Head of caudate nucleus (tissue), 42 donors: Measurements from ENCODE around the gene AUNIP.
"Not testable (repeated sequence)": the region's sequence is repeated elsewhere in the genome, so short reads cannot be mapped to it uniquely, and the experiment has no call there.

Experiments
- DNase-seq, 42 donors: peaks; one replicate each; pipeline versions ENCODE4 v3.0.0 to v3.0.0-alpha.2; 2020 to 2021; ENCODE audit warnings: mixed read lengths in 7 of 42
- intact Hi-C: fragments of 100-400 bp; cut with DNase I; formaldehyde crosslinking; loops from one replicate; pipeline ENCODE4 v1.15.0; 2022

The AUNIP gene

GRCh38 chr1:25870614-25871013 lies 11.4 kb upstream of the AUNIP start:
- DNase-seq: no peak
- intact Hi-C loops: no loop called here

- intact Hi-C loops: no loop called here
- peak in 2 of 42 donors; percentile 8 to 14 for DNase-seq
Observed at GRCh38 chr1:25869909-25870606, 10.8 kb upstream of the AUNIP start.

DNA sequence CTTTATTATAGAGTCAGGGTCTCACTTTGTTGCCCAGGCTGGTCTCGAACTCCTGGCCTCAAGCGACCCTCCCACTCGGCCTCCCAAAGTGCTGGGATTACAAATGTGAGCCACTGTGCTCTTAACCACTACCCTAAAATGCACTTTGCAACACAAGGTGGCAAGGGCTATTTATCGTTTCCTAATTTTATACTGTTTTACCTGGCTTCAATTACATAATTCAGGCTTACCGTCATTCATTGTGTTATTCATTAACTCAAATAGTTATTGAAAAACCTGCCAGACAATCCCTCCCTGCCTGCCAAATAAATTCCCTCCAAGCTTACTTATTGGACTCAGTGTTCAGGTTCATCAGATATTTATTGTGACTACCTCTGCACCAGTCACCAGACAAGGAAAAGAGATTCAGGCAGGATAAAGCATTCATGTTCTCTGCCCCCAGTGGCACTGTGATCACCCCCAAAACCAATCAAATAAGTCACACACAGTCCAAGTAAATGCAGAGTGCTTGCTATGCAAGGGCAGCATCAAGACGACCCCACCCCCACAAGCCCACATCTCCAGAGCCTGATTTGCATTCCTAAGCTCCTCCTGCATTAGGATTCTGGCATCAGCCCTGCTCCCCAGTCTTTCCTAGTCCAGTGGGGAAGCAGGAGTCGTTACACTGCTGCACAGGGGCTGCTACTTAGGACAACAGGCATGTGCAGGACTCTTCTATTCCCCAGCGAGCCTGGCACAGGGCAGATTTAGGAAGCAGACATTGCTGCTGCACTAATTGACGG lies 8.1 kb upstream of the AUNIP start:
- peak in 1 of 42 donors; percentile 3 for DNase-seq
- intact Hi-C loops: no loop called here

- intact Hi-C loops: no loop called here
- DNase-seq: no peak
Observed at GRCh38 chr1:25866288-25866687, 7.0 kb upstream of the AUNIP start.

DNA sequence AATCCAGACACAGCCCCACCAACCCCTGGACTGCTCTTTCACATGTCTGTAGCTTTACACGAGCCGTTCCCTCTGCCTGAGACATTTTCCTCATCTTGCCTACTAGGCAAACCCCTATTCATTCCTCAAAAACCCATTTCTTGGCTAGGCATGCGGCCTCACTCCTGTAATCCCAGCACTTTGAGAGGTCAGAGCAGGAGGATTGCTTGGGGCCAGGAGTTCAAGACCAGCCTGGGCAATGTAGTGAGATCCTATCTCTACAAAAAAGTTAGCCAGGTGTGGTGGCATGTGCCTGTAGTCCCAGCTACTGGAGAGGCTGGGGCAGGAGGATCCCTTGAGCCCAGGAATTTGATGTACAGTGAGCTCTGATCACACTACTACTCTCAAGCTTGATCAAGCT lies 5.2 kb upstream of the AUNIP start:
- peak in 1 of 42 donors; percentile 7 for DNase-seq
- intact Hi-C loops: no loop called here

- intact Hi-C loops: no loop called here
- DNase-seq: peak in 1 of 42 donors; percentile 29
Observed at GRCh38 chr1:25863486-25864262, 4.4 kb upstream of the AUNIP start.

DNA sequence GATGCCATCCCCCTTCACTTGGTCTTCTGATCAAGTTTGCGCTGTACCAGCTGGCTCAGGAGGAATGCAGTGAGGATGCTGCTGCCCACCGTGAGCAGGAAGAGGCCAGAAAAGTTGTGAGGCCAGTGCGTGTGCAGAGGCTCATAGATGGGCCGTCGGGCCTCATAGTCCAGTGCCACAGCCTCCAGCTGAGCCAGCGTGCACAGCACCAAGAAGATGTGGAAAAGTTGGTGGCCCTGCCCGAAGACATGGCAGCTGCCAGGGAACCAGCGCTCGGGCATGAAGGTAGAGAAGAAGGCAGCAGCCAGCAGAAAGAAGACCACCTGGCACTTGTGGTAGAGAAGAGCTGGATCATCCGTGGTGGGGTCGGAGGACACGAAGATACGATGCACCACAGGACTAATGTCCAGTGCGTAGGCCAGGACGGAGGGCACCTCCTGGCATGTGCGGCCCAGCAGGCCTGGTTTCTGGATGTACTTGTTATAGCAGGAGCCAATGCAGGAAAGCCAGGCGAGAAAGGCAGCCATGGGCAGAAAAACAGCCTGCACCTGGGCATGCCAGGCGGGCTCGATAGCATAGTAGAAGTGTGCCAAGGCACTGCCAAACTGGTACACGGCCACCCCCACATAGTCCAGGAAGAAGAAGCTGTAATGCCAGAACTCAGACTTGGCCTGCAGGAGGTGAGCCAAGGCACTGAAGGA lies 3.7 kb upstream of the AUNIP start:
- intact Hi-C loops: no loop called here
- no peak for DNase-seq

DNA sequence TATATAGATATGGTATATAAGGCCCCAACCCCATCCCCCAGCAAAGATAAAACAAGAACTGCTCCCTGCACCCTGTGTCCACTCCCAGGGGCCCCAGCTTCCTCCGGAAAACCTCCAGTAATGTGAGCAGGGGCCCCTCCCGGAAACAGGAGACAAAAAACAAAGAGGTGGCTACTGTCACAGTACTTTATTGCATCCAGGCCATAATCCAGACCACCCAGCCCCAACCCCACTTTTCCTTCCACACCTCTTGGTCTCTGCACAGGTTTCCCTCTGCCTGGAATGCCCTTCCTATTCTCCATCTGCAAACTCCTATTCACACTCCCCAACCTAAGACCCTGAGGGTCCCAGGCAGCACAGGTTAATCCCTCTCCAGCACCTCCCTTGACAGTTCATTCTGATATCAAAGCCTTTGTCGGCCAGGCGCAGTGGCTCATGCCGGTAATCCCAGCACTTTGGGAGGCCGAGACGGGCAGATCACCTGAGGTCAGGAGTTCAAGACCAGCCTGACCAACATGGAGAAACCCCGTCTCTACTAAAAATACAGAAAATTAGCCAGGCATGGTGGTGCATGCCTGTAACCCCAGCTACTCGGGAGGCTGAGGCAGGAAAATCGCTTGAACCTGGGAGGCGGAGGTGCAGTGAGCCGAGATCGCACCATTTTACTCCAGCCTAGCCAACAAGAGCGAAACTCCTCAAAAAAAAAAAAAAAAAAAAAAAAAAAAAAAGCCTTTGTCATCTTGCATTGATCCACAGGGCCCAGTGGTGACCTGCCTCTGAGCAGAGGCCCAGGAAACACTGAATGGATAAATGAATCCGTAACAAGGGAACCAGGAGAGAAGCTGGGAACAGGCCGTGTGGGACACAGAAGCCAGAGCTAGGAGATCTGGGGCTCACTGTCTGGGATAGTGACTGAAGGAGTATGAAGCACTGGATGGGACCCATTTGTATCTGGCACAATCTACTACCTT lies 2.3 kb upstream of the AUNIP start:
- intact Hi-C loops: no loop called here
- peak in 6 of 42 donors; percentile 13 to 54 (median 33) for DNase-seq

GRCh38 chr1:25858494-25858893 lies 763 bp downstream of the AUNIP start:
- DNase-seq: no peak
- intact Hi-C loops: no loop called here

DNA sequence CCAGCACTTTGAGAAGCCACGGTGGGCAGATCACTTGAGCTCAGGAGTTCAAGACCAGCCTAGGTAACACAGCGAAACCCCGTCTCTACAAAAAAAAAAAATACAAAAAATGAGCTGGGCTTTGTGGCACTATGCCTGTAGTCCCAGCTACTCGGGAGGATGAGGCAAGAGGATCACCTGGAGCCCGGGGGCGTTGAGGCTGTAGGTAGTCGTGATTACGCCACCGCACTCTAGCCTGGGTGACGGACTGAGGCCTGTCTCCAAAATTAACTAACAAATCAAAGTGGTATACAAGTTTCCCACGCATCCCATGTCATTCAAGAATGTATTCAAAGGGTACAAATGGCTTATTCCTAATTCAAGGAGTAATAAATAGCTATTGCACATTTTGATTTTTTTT lies 2.4 kb downstream of the AUNIP start:
- intact Hi-C loops: no loop called here
- no peak for DNase-seq

GRCh38 chr1:25854554-25854953 lies 4.7 kb downstream of the AUNIP start:
- intact Hi-C loops: no loop called here

GRCh38 chr1:25848531-25848930 lies 10.7 kb downstream of the AUNIP start:
- intact Hi-C loops: no loop called here
- DNase-seq: no peak

More at GRCh38 chr1:25854554-25854953, 4.7 kb downstream of the AUNIP start:
- no peak for DNase-seq

DNA sequence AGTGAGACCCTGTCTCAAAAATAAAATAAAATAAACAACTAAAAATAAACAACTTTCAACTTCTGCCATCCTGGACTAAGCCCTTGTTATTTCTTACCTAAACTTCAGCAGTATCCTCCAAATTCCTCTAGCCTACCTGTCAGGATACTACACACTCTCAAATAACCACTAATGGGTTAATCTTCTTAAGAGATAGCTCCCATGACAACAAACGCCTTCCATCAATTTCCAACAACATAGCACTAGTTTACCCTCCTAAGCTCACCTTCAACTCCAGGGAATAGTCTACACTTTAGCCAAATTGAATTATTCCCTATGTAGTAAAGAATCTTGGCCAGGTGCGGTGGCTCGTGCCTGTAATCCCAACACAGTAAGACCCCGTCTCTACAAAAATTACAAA lies 11.3 kb downstream of the AUNIP start:
- DNase-seq: no peak
- intact Hi-C loops: no loop called here

GRCh38 chr1:25845664-25846063 lies 13.6 kb downstream of the AUNIP start:
- intact Hi-C loops: no loop called here
- no peak for DNase-seq

DNA sequence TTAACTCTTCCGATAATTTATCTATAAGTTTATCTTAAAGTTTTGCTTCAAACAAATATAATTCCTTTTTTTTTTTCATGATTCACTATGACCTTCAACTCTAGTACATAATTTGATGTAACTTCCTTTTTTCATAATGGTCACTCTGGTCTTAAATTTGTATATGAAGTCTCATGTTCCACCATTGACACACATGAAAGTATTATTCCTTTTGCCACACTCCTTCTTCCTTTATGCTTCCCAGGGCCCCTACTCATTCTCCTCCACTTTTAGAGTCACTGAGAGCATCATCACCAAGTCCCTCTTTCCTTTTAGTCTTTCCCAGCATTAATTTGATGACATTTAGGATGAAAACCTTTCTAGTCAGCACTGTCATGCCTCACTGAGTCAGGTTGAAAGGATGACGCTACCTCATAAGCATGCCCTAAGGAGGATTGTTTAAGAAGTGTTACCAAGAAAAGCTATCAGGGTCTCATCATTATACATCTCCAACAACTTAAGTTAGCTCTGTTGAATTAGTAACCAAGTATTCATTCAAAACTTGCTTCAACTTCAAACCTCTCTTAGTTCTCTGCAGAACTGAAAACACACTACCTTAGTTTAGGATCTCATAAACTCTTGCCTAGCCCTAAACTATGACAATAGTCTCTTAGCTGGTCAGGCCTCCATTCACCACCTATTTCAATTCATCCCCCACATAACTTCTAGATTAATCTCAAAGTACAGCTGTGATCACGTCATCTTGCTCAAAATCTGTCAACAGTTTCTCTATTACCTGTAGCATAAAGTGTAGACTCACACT lies 14.5 kb downstream of the AUNIP start:
- no peak for DNase-seq
- intact Hi-C loops: no loop called here

GRCh38 chr1:25843483-25843882 lies 15.8 kb downstream of the AUNIP start:
- intact Hi-C loops: no loop called here
- no peak for DNase-seq

DNA sequence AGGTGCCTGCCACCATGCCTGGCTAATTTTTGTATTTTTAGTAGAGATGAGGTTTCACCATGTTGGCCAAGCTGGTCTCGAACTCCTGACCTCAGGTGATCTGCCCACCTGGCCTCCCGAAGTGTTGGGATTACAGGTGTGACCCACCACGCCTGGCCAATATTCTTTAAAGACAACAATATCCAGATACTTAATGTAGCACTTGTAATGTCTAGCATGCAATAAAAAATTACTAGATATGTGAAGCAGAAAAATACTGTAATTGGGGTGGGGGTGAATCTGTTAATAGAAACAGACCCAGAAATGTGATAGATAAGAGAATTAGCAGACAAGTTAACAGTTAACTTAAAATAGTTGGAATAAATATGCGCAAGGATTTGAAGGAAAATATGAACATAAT lies 19.4 kb downstream of the AUNIP start:
- intact Hi-C loops, DNase-seq: not testable (repeated sequence)
